ENCODE data around the gene PLA2G3.

PLA2G3 gene

DNA sequence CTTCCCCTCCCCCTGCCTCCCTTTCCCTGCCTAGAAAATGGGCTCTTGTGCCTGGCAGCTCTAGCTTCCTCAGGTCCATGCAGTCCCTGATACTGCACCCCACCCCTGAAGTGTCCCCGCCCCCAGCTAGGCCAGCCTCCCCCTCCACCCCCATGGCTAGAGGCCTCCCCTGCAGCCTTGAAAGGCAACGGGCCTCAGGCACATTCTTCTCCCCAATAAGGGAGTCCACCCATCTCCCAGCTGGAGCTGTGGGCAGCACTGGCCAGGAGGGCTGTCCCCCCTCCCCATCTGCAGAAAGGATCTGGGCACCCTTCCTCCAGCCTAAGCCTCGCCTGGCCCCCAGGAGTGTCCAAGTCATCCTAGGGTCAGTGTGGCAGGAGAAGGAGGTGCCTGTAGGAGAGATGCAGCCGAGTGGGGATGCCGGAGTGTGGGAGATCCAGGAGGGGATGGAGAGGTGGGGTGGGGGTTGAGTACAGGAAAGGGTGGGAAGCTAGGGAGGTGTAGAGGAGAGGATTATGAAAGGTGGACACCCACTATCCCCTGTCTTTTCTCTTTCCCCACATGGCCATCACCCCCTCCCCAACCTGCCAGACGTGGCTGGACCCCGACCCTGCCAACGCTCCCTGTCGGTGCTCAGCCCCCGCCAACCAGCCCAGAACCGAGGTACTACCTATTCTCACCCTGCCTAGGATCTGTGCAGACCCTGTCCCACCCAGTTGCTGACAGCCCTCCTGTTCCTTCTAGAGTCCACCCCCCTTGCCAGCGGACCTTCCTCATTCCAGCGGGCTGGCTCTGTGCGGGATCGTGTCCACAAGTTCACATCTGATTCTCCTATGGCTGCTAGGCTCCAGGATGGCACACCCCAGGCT lies 49.9 kb downstream of the PLA2G3 start:
- Histone ChIP-seq H3K27me3 (ENCODE audit: insufficient read depth, low read length, poor library complexity, severe bottlenecking) (no peaks in the 10 kb centered on the region), H3F3A (ENCODE audit: low read depth) (no peaks in the 10 kb centered on the region), H2AFZ (ENCODE audit: low read length) (no peak overlapping the region), H3K9me3 (ENCODE audit: insufficient read depth, low read depth, low read length) (no peaks in the 10 kb centered on the region), H3K4me1 (ENCODE audit: insufficient read depth, low read length, poor library complexity, severe bottlenecking) (peaks cover 3% of the 10 kb centered on the region), H3K36me3 (ENCODE audit: insufficient read depth, low read length) (peaks cover 56% of the 10 kb centered on the region; the same call in 1 of the 2 replicates), H3K79me2 (ENCODE audit: insufficient read depth, low read length) (peaks cover 14% of the 10 kb centered on the region; the same call in 1 of the 2 replicates), H3K9me2 (replicated peaks; ENCODE audit: low read depth, low read length) (no peaks in the 10 kb centered on the region), H3K4me3 (ENCODE audit: low read length, poor library complexity, severe bottlenecking) (no peak overlapping the region), H3K4me2 (ENCODE audit: low read depth, low read length, poor library complexity, severe bottlenecking) (no peak overlapping the region), H4K20me1 (ENCODE audit: insufficient read depth, low read length, poor library complexity, severe bottlenecking) (no peaks in the 10 kb centered on the region), H3K9ac (ENCODE audit: low read depth, low read length, poor library complexity, severe bottlenecking) (no peak overlapping the region)
- TF ChIP-seq, protein P1, sequence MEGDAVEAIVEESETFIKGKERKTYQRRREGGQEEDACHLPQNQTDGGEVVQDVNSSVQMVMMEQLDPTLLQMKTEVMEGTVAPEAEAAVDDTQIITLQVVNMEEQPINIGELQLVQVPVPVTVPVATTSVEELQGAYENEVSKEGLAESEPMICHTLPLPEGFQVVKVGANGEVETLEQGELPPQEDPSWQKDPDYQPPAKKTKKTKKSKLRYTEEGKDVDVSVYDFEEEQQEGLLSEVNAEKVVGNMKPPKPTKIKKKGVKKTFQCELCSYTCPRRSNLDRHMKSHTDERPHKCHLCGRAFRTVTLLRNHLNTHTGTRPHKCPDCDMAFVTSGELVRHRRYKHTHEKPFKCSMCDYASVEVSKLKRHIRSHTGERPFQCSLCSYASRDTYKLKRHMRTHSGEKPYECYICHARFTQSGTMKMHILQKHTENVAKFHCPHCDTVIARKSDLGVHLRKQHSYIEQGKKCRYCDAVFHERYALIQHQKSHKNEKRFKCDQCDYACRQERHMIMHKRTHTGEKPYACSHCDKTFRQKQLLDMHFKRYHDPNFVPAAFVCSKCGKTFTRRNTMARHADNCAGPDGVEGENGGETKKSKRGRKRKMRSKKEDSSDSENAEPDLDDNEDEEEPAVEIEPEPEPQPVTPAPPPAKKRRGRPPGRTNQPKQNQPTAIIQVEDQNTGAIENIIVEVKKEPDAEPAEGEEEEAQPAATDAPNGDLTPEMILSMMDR (conservative IDR thresholded peaks at IDR 0.05; ENCODE audit: low read length) = no peak
- no peak for TF ChIP-seq EZH2phosphoT487 (IDR thresholded peaks at IDR 0.05; ENCODE audit: borderline replicate concordance)

DNA sequence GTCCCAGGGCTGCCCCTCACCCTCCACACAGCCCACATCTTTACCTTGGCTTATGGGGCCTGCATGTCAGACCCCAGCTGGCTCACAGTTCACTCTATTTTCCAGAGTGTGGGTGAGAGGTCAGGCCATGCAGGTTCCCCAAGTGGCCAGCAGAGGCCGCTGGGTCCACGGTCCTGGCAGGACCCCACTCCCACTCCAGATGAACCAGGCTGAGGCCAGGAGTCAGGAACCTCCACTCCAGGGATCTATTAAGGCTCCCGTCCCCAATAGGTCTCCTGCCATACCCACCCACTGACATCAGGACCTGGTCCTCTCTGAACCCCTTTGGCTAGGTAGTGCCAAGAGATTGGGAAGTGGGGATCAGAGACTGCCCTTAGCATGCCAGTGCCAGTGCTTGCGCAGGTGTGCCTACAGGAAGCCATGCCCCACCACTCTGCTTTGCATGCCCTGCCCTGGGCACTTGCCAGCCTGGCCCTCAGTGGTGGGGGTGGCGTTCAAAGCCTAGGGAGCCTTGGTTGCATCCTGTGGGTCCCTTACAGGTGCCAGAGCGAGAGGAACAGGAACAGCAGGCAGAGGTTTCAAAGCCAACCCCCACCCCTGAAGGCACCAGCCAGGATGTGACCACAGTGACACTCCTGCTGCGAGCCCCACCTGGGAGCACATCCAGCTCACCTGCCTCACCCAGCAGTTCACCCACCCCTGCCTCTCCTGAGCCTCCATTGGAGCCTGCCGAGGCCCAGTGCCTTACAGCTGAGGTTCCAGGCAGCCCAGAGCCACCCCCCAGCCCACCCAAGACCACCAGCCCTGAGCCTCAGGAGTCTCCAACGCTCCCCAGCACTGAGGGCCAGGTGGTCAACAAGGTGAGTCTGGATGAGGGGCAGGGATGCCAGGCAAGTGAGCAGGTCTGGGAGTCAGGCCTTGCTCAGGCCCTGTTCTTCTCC lies 50.9 kb downstream of the PLA2G3 start:
- Histone ChIP-seq H3K4me2 (ENCODE audit: low read depth, low read length, poor library complexity, severe bottlenecking) (no peak overlapping the region), H3K79me2 (ENCODE audit: insufficient read depth, low read length) (peaks cover 16% of the 10 kb centered on the region), H3F3A (ENCODE audit: low read depth) (no peaks in the 10 kb centered on the region), H3K36me3 (ENCODE audit: insufficient read depth, low read length) (peaks cover 47% of the 10 kb centered on the region; the same call in 1 of the 2 replicates), H2AFZ (ENCODE audit: low read length) (no peak overlapping the region), H3K4me3 (ENCODE audit: low read length, poor library complexity, severe bottlenecking) (no peak overlapping the region), H3K9ac (ENCODE audit: low read depth, low read length, poor library complexity, severe bottlenecking) (no peak overlapping the region), H4K20me1 (ENCODE audit: insufficient read depth, low read length, poor library complexity, severe bottlenecking) (no peaks in the 10 kb centered on the region), H3K9me3 (ENCODE audit: insufficient read depth, low read depth, low read length) (no peaks in the 10 kb centered on the region), H3K9me2 (replicated peaks; ENCODE audit: low read depth, low read length) (no peaks in the 10 kb centered on the region), H3K4me1 (ENCODE audit: insufficient read depth, low read length, poor library complexity, severe bottlenecking) (peaks cover 6% of the 10 kb centered on the region), H3K27me3 (ENCODE audit: insufficient read depth, low read length, poor library complexity, severe bottlenecking) (no peaks in the 10 kb centered on the region)
- TF ChIP-seq, protein P1 (conservative IDR thresholded peaks at IDR 0.05; ENCODE audit: low read length) = peak; percentile 77
- no peak for TF ChIP-seq EZH2phosphoT487 (IDR thresholded peaks at IDR 0.05; ENCODE audit: borderline replicate concordance)

DNA sequence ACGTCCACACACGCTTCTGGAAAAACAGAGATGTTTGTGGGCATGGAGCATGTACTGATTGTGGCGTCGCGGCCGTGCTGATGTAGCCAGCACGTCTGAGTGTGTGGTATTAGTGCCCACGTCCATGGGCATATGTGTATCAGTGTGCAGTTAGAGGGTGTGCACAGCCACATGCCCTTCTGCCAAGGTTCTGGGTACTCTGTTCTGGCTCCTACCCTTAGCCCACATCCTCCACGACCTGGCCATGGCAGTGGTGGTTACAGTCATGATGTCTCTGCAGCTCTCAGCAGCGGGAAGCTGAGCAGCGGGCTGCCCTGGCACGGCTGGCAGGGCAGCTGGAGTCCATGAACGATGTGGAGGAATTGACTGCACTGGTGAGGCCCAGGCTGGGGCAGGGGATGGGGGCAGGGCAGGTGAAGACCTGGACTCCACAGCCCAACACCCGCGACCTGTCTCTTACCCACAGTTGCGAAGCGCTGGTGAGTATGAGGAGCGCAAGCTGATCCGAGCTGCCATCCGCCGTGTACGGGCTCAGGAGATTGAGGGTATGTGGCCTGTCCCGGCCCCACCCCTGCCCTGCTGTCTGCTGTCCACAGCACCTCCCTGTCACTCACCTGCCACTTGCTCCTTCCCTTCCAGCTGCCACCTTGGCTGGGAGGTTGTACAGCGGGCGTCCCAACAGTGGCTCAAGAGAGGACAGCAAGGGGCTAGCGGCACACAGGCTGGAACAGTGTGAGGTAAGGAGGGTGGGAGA lies 51.9 kb downstream of the PLA2G3 start:
- H2AFZ ChIP-seq (ENCODE audit: low read length) = no peak overlapping the region
- peaks cover 14% of the 10 kb centered on the region for H3K4me1 ChIP-seq (ENCODE audit: insufficient read depth, low read length, poor library complexity, severe bottlenecking)
- no peaks in the 10 kb centered on the region for H3F3A ChIP-seq (ENCODE audit: low read depth)
- H3K79me2 ChIP-seq (ENCODE audit: insufficient read depth, low read length) = peaks cover 27% of the 10 kb centered on the region
- TF ChIP-seq, protein P1 (conservative IDR thresholded peaks at IDR 0.05; ENCODE audit: low read length) = no peak
- no peak for TF ChIP-seq EZH2phosphoT487 (IDR thresholded peaks at IDR 0.05; ENCODE audit: borderline replicate concordance)
- H3K9ac ChIP-seq (ENCODE audit: low read depth, low read length, poor library complexity, severe bottlenecking) = no peak overlapping the region
- H3K9me3 ChIP-seq (ENCODE audit: insufficient read depth, low read depth, low read length) = no peaks in the 10 kb centered on the region
- no peaks in the 10 kb centered on the region for H3K9me2 ChIP-seq (replicated peaks; ENCODE audit: low read depth, low read length)
- no peaks in the 10 kb centered on the region for H3K27me3 ChIP-seq (ENCODE audit: insufficient read depth, low read length, poor library complexity, severe bottlenecking)
- H4K20me1 ChIP-seq (ENCODE audit: insufficient read depth, low read length, poor library complexity, severe bottlenecking) = no peaks in the 10 kb centered on the region
- no peak overlapping the region for H3K4me3 ChIP-seq (ENCODE audit: low read length, poor library complexity, severe bottlenecking)
- H3K4me2 ChIP-seq (ENCODE audit: low read depth, low read length, poor library complexity, severe bottlenecking) = no peak overlapping the region
- peaks cover 47% of the 10 kb centered on the region; the same call in 1 of the 2 replicates for H3K36me3 ChIP-seq (ENCODE audit: insufficient read depth, low read length)
